ENCODE results near the gene P4HB. TPM values are rescaled to one million over a fixed set of nuclear protein-coding genes. Genes with fewer than 3 reads are reported as not detected.
A peak's percentile ranks its signal among the peaks of the same experiment; 100 is the strongest.

P4HB gene
- 100 to 1,000 TPM; 851 to 935 TPM for total RNA-seq
- 100 to 1,000 TPM; 485 to 650 (median 511) TPM for polyA plus RNA-seq (ENCODE audit: insufficient read length in 6 of 6)
- long read RNA-seq, donor 1, transcript P4HB-204 (2 exons, 872 nt) = minor isoform, 21 of 777 reads
- long read RNA-seq, donor 1, transcript P4HB-210 (5 exons, 765 nt) = minor isoform, 9 of 777 reads
- long read RNA-seq, donor 1, transcript P4HB-201 (11 exons, 2,603 nt) = major isoform, 187 of 777 reads
- long read RNA-seq, donor 1, transcript P4HB-215 (3 exons, 493 nt) = minor isoform, 13 of 777 reads
- long read RNA-seq, donor 1, partial matches to known transcripts = 231 of 777 reads
- long read RNA-seq, donor 1, other reads (novel, unspliced or antisense) = 305 of 777 reads
- long read RNA-seq, donor 2, transcript P4HB-210 (5 exons, 765 nt) = minor isoform, 5 of 182 reads
- long read RNA-seq, donor 2, transcript P4HB-208 (2 exons, 914 nt) = minor isoform, 5 of 182 reads
- long read RNA-seq, donor 2, transcript P4HB-201 (11 exons, 2,603 nt) = major isoform, 137 of 182 reads
- long read RNA-seq, donor 2, transcript P4HB-204 (2 exons, 872 nt) = minor isoform, 25 of 182 reads
- long read RNA-seq, donor 2, partial matches to known transcripts = 5 of 182 reads
- long read RNA-seq, donor 2, other reads (novel, unspliced or antisense) = 0 of 182 reads
- long read RNA-seq, donor 3, transcript P4HB-201 (11 exons, 2,603 nt) = major isoform, 118 of 153 reads
- long read RNA-seq, donor 3, transcript P4HB-204 (2 exons, 872 nt) = minor isoform, 6 of 153 reads
- long read RNA-seq, donor 3, transcript P4HB-208 (2 exons, 914 nt) = minor isoform, 5 of 153 reads
- long read RNA-seq, donor 3, transcript P4HB-210 (5 exons, 765 nt) = minor isoform, 5 of 153 reads
- long read RNA-seq, donor 3, partial matches to known transcripts = 7 of 153 reads
- long read RNA-seq, donor 3, other reads (novel, unspliced or antisense) = 8 of 153 reads
- long read RNA-seq, donor 4, transcript P4HB-210 (5 exons, 765 nt) = minor isoform, 5 of 485 reads
- long read RNA-seq, donor 4, transcript P4HB-201 (11 exons, 2,603 nt) = major isoform, 389 of 485 reads
- long read RNA-seq, donor 4, transcript P4HB-215 (3 exons, 493 nt) = minor isoform, 5 of 485 reads
- long read RNA-seq, donor 4, partial matches to known transcripts = 18 of 485 reads
- long read RNA-seq, donor 4, other reads (novel, unspliced or antisense) = 63 of 485 reads
- long read RNA-seq, donor 5, transcript P4HB-201 (11 exons, 2,603 nt) = major isoform, 117 of 185 reads
- long read RNA-seq, donor 5, transcript P4HB-215 (3 exons, 493 nt) = minor isoform, 9 of 185 reads
- long read RNA-seq, donor 5, transcript P4HB-210 (5 exons, 765 nt) = minor isoform, 6 of 185 reads
- long read RNA-seq, donor 5, transcript P4HB-204 (2 exons, 872 nt) = minor isoform, 24 of 185 reads
- long read RNA-seq, donor 5, partial matches to known transcripts = 13 of 185 reads
- long read RNA-seq, donor 5, other reads (novel, unspliced or antisense) = 7 of 185 reads
- long read RNA-seq, donor 6, transcript P4HB-201 (11 exons, 2,603 nt) = major isoform, 83 of 113 reads
- long read RNA-seq, donor 6, transcript P4HB-204 (2 exons, 872 nt) = minor isoform, 5 of 113 reads
- long read RNA-seq, donor 6, transcript P4HB-215 (3 exons, 493 nt) = minor isoform, 10 of 113 reads
- long read RNA-seq, donor 6, partial matches to known transcripts = 0 of 113 reads
- long read RNA-seq, donor 6, other reads (novel, unspliced or antisense) = 6 of 113 reads
- long read RNA-seq, donor 7, transcript P4HB-201 (11 exons, 2,603 nt) = major isoform, 71 of 75 reads
- long read RNA-seq, donor 7, partial matches to known transcripts = 0 of 75 reads
- long read RNA-seq, donor 7, other reads (novel, unspliced or antisense) = 0 of 75 reads
- long read RNA-seq, donor 8, transcript P4HB-215 (3 exons, 493 nt) = minor isoform, 5 of 518 reads
- long read RNA-seq, donor 8, transcript P4HB-201 (11 exons, 2,603 nt) = major isoform, 139 of 518 reads
- long read RNA-seq, donor 8, transcript P4HB-210 (5 exons, 765 nt) = minor isoform, 7 of 518 reads
- long read RNA-seq, donor 8, transcript P4HB-204 (2 exons, 872 nt) = minor isoform, 8 of 518 reads
- long read RNA-seq, donor 8, partial matches to known transcripts = 126 of 518 reads
- long read RNA-seq, donor 8, other reads (novel, unspliced or antisense) = 228 of 518 reads
- long read RNA-seq, donor 9 = 0 reads
- long read RNA-seq, donor 10, transcript P4HB-215 (3 exons, 493 nt) = minor isoform, 5 of 763 reads
- long read RNA-seq, donor 10, transcript P4HB-201 (11 exons, 2,603 nt) = major isoform, 682 of 763 reads
- long read RNA-seq, donor 10, transcript P4HB-210 (5 exons, 765 nt) = minor isoform, 8 of 763 reads
- long read RNA-seq, donor 10, partial matches to known transcripts = 21 of 763 reads
- long read RNA-seq, donor 10, other reads (novel, unspliced or antisense) = 39 of 763 reads
- long read RNA-seq, donor 11 = 0 reads
- long read RNA-seq, donor 12, transcript P4HB-201 (11 exons, 2,603 nt) = major isoform, 128 of 158 reads
- long read RNA-seq, donor 12, transcript P4HB-204 (2 exons, 872 nt) = minor isoform, 11 of 158 reads
- long read RNA-seq, donor 12, partial matches to known transcripts = 6 of 158 reads
- long read RNA-seq, donor 12, other reads (novel, unspliced or antisense) = 6 of 158 reads

GRCh38 chr17:81859906-81860755, at the start of gene P4HB:
Gene P4HB (minus strand): TSS chr17:81860535. CDS start chr17:81860471, 64 bp downstream.
- ATAC-seq (no peak), DNase-seq (peak in 1 of 4 donors; percentile 95)
- H3K27ac ChIP-seq = peak within 1 kb of the TSS; percentile 93 to 98
- H3K4me3 ChIP-seq = peak within 1 kb of the TSS; percentile 95 to 97
- peaks cover 16 to 85% of the 10 kb centered on the region in 2 donors for H3K4me1 ChIP-seq
- no peaks in the 10 kb centered on the region for H3K9me3 ChIP-seq
- no peaks in the 10 kb centered on the region for H3K27me3 ChIP-seq
- peaks cover 0 to 45% of the 10 kb centered on the region in 2 donors for H3K36me3 ChIP-seq
- TF ChIP-seq CTCF (IDR thresholded peaks at IDR 0.05) = no peak
- intact Hi-C loops (cut with DNase I) = no loop called here

GRCh38 chr17:81909231-81909630, 48.9 kb upstream of the P4HB start:
- intact Hi-C loops (cut with DNase I) = no loop called here
- ATAC-seq = no peak
- H3K9me3 ChIP-seq = no peaks in the 10 kb centered on the region
- H3K4me3 ChIP-seq = no peak overlapping the region
- no peak for TF ChIP-seq CTCF (IDR thresholded peaks at IDR 0.05)
- peaks cover 10 to 33% of the 10 kb centered on the region in 2 donors for H3K4me1 ChIP-seq
- no peak for DNase-seq
- no peak overlapping the region for H3K27ac ChIP-seq
- H3K36me3 ChIP-seq = peaks cover 0 to 77% of the 10 kb centered on the region in 2 donors
- H3K27me3 ChIP-seq = no peaks in the 10 kb centered on the region

GRCh38 chr17:81908793-81909192, 48.5 kb upstream of the P4HB start:
- TF ChIP-seq CTCF (IDR thresholded peaks at IDR 0.05) = no peak
- DNase-seq (no peak), ATAC-seq (no peak)

More at GRCh38 chr17:81908793-81909192, 48.5 kb upstream of the P4HB start:
- no peaks in the 10 kb centered on the region for H3K9me3 ChIP-seq
- H3K27ac ChIP-seq = no peak overlapping the region
- no peak overlapping the region for H3K4me3 ChIP-seq
- intact Hi-C loops (cut with DNase I) = no loop called here
- no peaks in the 10 kb centered on the region for H3K27me3 ChIP-seq
- H3K36me3 ChIP-seq = peaks cover 0 to 77% of the 10 kb centered on the region in 2 donors
- peaks cover 10 to 33% of the 10 kb centered on the region in 2 donors for H3K4me1 ChIP-seq
